Spleen (tissue), 11 donors: ENCODE data around the gene DPP4. TPM values are rescaled to one million over a fixed set of nuclear protein-coding genes. Genes with fewer than 3 reads are reported as not detected.
A peak's percentile ranks its signal among the peaks of the same experiment; 100 is the strongest.
"Not testable (repeated sequence)": the region's sequence is repeated elsewhere in the genome, so short reads cannot be mapped to it uniquely, and the experiment has no call there.

Source experiments
- DNase-seq: peaks from one replicate; pipeline ENCODE4 v3.0.0-alpha.2; 2020
- H3K27ac ChIP-seq, 8 donors: fragments of 200-600 bp; sonication (generic) in 7 of 8; 1 replicate in 4 of 8; 2 replicates in 4 of 8; pipeline versions ENCODE4 v1.5.0 to v1.8.0; 2016 to 2021; ENCODE audit warnings: inconsistent platforms in 4 of 8, mild to moderate bottlenecking in 4 of 8, moderate library complexity in 1 of 8
- H3K27me3 ChIP-seq, 7 donors: fragments of 200-600 bp; sonication (generic) in 6 of 7; replicated peaks in 1 of 7; 1 replicate in 4 of 7; 2 replicates in 3 of 7; pipeline versions ENCODE4 v1.5.0 to v1.8.0; 2016 to 2021; ENCODE audit warnings: inconsistent platforms in 3 of 7, mild to moderate bottlenecking in 1 of 7
- H3K36me3 ChIP-seq, 6 donors: fragments of 200-600 bp; sonication (generic) in 5 of 6; 1 replicate in 4 of 6; 2 replicates in 2 of 6; pipeline versions ENCODE4 v1.5.0 to v1.8.0; 2016 to 2021; ENCODE audit warnings: inconsistent platforms in 2 of 6
- H3K4me1 ChIP-seq, 6 donors: fragments of 200-600 bp; sonication (generic) in 5 of 6; 1 replicate in 3 of 6; 2 replicates in 3 of 6; pipeline versions ENCODE4 v1.5.0 to v1.8.0; 2016 to 2021; ENCODE audit warnings: inconsistent platforms in 3 of 6
- H3K4me3 ChIP-seq, 8 donors: fragments of 200-600 bp; sonication (generic) in 7 of 8; 1 replicate in 4 of 8; 2 replicates in 4 of 8; pipeline versions ENCODE4 v1.5.0 to v1.8.0; 2016 to 2021; ENCODE audit warnings: inconsistent platforms in 4 of 8, mild to moderate bottlenecking in 4 of 8, moderate library complexity in 2 of 8
- H3K9me3 ChIP-seq, 8 donors: fragments of 200-600 bp; sonication (generic) in 7 of 8; 1 replicate in 4 of 8; 2 replicates in 4 of 8; pipeline versions ENCODE4 v1.5.0 to v1.8.0; 2016 to 2021; ENCODE audit warnings: inconsistent platforms in 4 of 8
- CTCF ChIP-seq, 11 experiments: fragments of 200-600 bp in 7 of 11; fragments of 450-650 bp in 4 of 11; sonication (generic) in 4 of 11; IDR thresholded peaks in 8 of 11; conservative IDR thresholded peaks in 3 of 11; 1 replicate in 7 of 11; 2 replicates in 4 of 11; pipeline versions ENCODE4 v1.4.0 to v1.8.0; 2016 to 2021; ENCODE audit warnings: antibody characterized with exemption in 11 of 11, inconsistent platforms in 4 of 11, mild to moderate bottlenecking in 1 of 11
- POLR2A ChIP-seq, 3 donors: fragments of 450-650 bp; IDR thresholded peaks; one replicate each; pipeline ENCODE4 v1.5.1; 2017; ENCODE audit warnings: antibody characterized with exemption in 3 of 3, mild to moderate bottlenecking in 1 of 3
- POLR2AphosphoS5 ChIP-seq, 3 donors: sonication (generic); formaldehyde crosslinking; IDR thresholded peaks; one replicate each; pipeline ENCODE4 v1.5.1; 2017; ENCODE audit warnings: antibody characterized with exemption in 3 of 3
- WGBS, 5 donors: extraction: QIAGEN DNeasy Blood & Tissue Kit in 3 of 5; methylation state at CpG; one replicate each; pipeline versions ENCODE4 v1.1.5 to v1.1.7; 2013 to 2018; 5-methylcytosine and 5-hydroxymethylcytosine counted together
- intact Hi-C: fragments of 100-400 bp; cut with DNase I; formaldehyde crosslinking; loops from one replicate; pipeline ENCODE4 v1.15.0; 2023; ENCODE audit warnings: low total_unique reads
- polyA plus RNA-seq, 3 donors: library from polyadenylated mRNA; stranded (reverse); fragments of 200-250 nt; gene quantifications; one replicate each; pipeline ENCODE4 v1.2.1, GENCODE V29; 2013
- total RNA-seq, 7 donors: library from RNA; depleted of rRNA in 3 of 7; stranded (reverse); fragments of >200 nt in 3 of 7; fragmentation: NEBNext Ultra II Directional in 4 of 7; extraction: Animal tissue kit (Norgen Biotek cat#: 25700) in 4 of 7; gene quantifications; one replicate each; pipeline versions ENCODE4 v1.1.0 to v1.2.1, GENCODE V29; 2016 to 2021
- donor health status: healthy with polysubstance abuse.
- donor health status: DM: no; HTN: no; CAD: no; lungs with moderate emphysema.
- donor health status: DM: no; HTN: no; CAD: no.
- donor health status: Bipolar disorder and iron deficiency.
- donor health status: healthy.
- donor health status: DM: no; HTN: no; CAD: no.
- donor health status: DM: yes; HTN: yes; CAD: no.

DPP4 gene
- total and polyA plus RNA-seq, 10 donors: 1.3 to 28.6 (median 18.4) TPM

GRCh38 chr2:162053066-162053807 lies 20.8 kb downstream of the DPP4 start:
- peaks cover 0 to 11% (median 2%) of the 10 kb centered on the region in 6 donors for H3K4me1 ChIP-seq
- no peaks in the 10 kb centered on the region for H3K27me3 ChIP-seq
- no peak for TF ChIP-seq POLR2A (IDR thresholded peaks at IDR 0.05)
- TF ChIP-seq POLR2AphosphoS5 (IDR thresholded peaks at IDR 0.05): no peak
- no peak for TF ChIP-seq CTCF (IDR thresholded peaks at IDR 0.05 in 8 of 11, conservative IDR thresholded peaks at IDR 0.05 in 3 of 11)
- no peaks in the 10 kb centered on the region for H3K36me3 ChIP-seq
- H3K4me3 ChIP-seq: no peak overlapping the region
- peaks cover 0 to 14% (median 8%) of the 10 kb centered on the region in 8 donors for H3K9me3 ChIP-seq
- H3K27ac ChIP-seq: no peak overlapping the region
- intact Hi-C loops: no loop called here
- WGBS, 5 donors: 90 to 98% (median 94%) methylated on average over 6 of the region's 6 CpGs
- no peak for DNase-seq

- DNase-seq: no peak
- Histone ChIP-seq H3K27me3 (no peaks in the 10 kb centered on the region), H3K27ac (peak overlapping the region in 2 of 8 donors; percentile 2 to 12), H3K4me1 (no peaks in the 10 kb centered on the region), H3K9me3 (no peaks in the 10 kb centered on the region), H3K36me3 (peaks cover 0 to 8% (median 0%) of the 10 kb centered on the region in 6 donors), H3K4me3 (no peak overlapping the region)
- intact Hi-C loops: no loop called here
- TF ChIP-seq POLR2A (IDR thresholded peaks at IDR 0.05) (no peak), POLR2AphosphoS5 (IDR thresholded peaks at IDR 0.05) (no peak), CTCF (IDR thresholded peaks at IDR 0.05 in 8 of 11, conservative IDR thresholded peaks at IDR 0.05 in 3 of 11) (no peak)
- 79 to 93% (median 85%) methylated on average over 8 of the region's 8 CpGs for WGBS, 5 donors
These were observed 23.5 kb downstream of the DPP4 start for GRCh38 chr2:162050513-162050961.

- intact Hi-C loops, H3K4me3 ChIP-seq, H3K9me3 ChIP-seq, H3K4me1 ChIP-seq, DNase-seq, H3K27ac ChIP-seq, H3K27me3 ChIP-seq: not testable (repeated sequence)
- WGBS, 5 donors: 92 to 97% (median 94%) methylated on average over 3 of the region's 3 CpGs
- H3K36me3 ChIP-seq: peaks cover 0 to 21% (median 0%) of the 10 kb centered on the region in 6 donors
These were observed 24.9 kb downstream of the DPP4 start for GRCh38 chr2:162049089-162049488.

GRCh38 chr2:162044586-162044985 lies 29.4 kb downstream of the DPP4 start:
- no peaks in the 10 kb centered on the region for H3K9me3 ChIP-seq
- H3K36me3 ChIP-seq: peaks cover 0 to 40% (median 2%) of the 10 kb centered on the region in 6 donors
- no peaks in the 10 kb centered on the region for H3K27me3 ChIP-seq
- 78 to 98% (median 94%) methylated on average over 4 of the region's 4 CpGs for WGBS, 5 donors
- H3K4me3 ChIP-seq: no peak overlapping the region
- intact Hi-C loops: no loop called here
- DNase-seq: no peak
- H3K27ac ChIP-seq: no peak overlapping the region
- H3K4me1 ChIP-seq: no peaks in the 10 kb centered on the region
- TF ChIP-seq POLR2AphosphoS5 (IDR thresholded peaks at IDR 0.05) (no peak), CTCF (IDR thresholded peaks at IDR 0.05 in 8 of 11, conservative IDR thresholded peaks at IDR 0.05 in 3 of 11) (no peak), POLR2A (IDR thresholded peaks at IDR 0.05) (no peak)
